HepG2 (cell line): ENCODE data around the gene RAD9A. TPM values are rescaled to one million over a fixed set of nuclear protein-coding genes. Genes with fewer than 3 reads are reported as not detected.
A peak's percentile ranks its signal among the peaks of the same experiment; 100 is the strongest.

Source experiments
- ATAC-seq: fragments of 200-7000 bp; cut with Tn5 transposase; 3 replicates; pipeline ENCODE4 v1.9.1; 2020; ENCODE audit warnings: mild to moderate bottlenecking, moderate library complexity
- BruUV-seq: library from RNA; stranded (reverse); fragments of 400-500 nt; replicated peaks from 2 replicates; lab custom pipeline; 2021; lab: Mats Ljungman, UMichigan
- CTCF ChIA-PET: fragments of 300-600 bp; formaldehyde crosslinking; extraction: SDS; loops from one replicate; lab custom pipeline; 2021; ENCODE audit warnings: low total read pairs, inconsistent platforms, low intra/inter-chr PET ratio; lab: Yijun Ruan, JAX
- POLR2A ChIA-PET: fragments of 350-600 bp; sonication (Branson Sonifier 250); formaldehyde crosslinking; loops from one replicate; lab custom pipeline; 2020; ENCODE audit warnings: antibody characterized with exemption, inconsistent platforms; lab: Yijun Ruan, JAX
- DNase-seq: peaks from one replicate; pipeline ENCODE4 v3.0.0-alpha.2; 2015; ENCODE audit warnings: low spot score
- FAIRE-seq: peaks from 3 replicates; lab custom pipeline; 2011; peaks lifted over from hg19 to GRCh38; lab: Jason Lieb, UNC
- H2AFZ ChIP-seq: one replicate; pipeline ENCODE4 v1.6.1; 2011; ENCODE audit warnings: low read length, inconsistent platforms
- H3K27ac ChIP-seq: fragments of 300-600 bp; 3 replicates; pipeline ENCODE4 v1.8.0; 2011; ENCODE audit warnings: mixed run types, mild to moderate bottlenecking, mixed read lengths, low read length, inconsistent platforms; ENCODE audit not compliant: insufficient read depth; ENCODE audit errors: extremely low read length
- H3K27me3 ChIP-seq, 2 experiments: fragments of 200-600 bp in 1 of 2; 2 replicates in 1 of 2; 3 replicates in 1 of 2; pipeline versions ENCODE4 v1.6.0 to v1.8.0; 2011; ENCODE audit warnings: low read length in 2 of 2, mild to moderate bottlenecking in 2 of 2, moderate library complexity in 2 of 2, inconsistent platforms in 1 of 2; ENCODE audit not compliant: insufficient read depth in 2 of 2, control insufficient read depth in 1 of 2
- H3K36me3 ChIP-seq, 2 experiments: fragments of 200-600 bp in 1 of 2; replicated peaks in 1 of 2; 2 replicates in 1 of 2; 3 replicates in 1 of 2; pipeline versions ENCODE4 v1.5.1 to v1.8.0; 2011; ENCODE audit warnings: low read length in 2 of 2, inconsistent platforms in 1 of 2; ENCODE audit not compliant: insufficient read depth in 2 of 2, control insufficient read depth in 1 of 2
- H3K4me1 ChIP-seq: 2 replicates; pipeline ENCODE4 v1.5.1; 2012; ENCODE audit warnings: low read length, inconsistent platforms; ENCODE audit not compliant: insufficient read depth
- H3K4me2 ChIP-seq: 2 replicates; pipeline ENCODE4 v1.6.0; 2011; ENCODE audit warnings: low read depth, low read length, inconsistent platforms
- H3K4me3 ChIP-seq, 3 experiments: fragments of 200-600 bp in 1 of 3; sonication (generic), shearing (Covaris generic) in 1 of 3; replicated peaks in 1 of 3; 2 replicates each; pipeline ENCODE4 v1.5.1; 2011 to 2016; ENCODE audit warnings: low read length in 3 of 3, inconsistent platforms in 2 of 3, low read depth in 2 of 3, mild to moderate bottlenecking in 2 of 3, control low read depth in 1 of 3, mixed read lengths in 1 of 3; ENCODE audit not compliant: insufficient read depth in 1 of 3
- H3K79me2 ChIP-seq: one replicate; pipeline ENCODE4 v1.6.1; 2011; ENCODE audit warnings: low read length, inconsistent platforms; ENCODE audit not compliant: insufficient read depth
- H3K9ac ChIP-seq: 2 replicates; pipeline ENCODE4 v1.6.0; 2011; ENCODE audit warnings: mild to moderate bottlenecking, low read depth, low read length, inconsistent platforms; ENCODE audit not compliant: insufficient read depth
- H3K9me3 ChIP-seq: 2 replicates; pipeline ENCODE4 v1.5.1; 2012; ENCODE audit warnings: mild to moderate bottlenecking, low read length
- H4K20me1 ChIP-seq: 2 replicates; pipeline ENCODE4 v1.6.0; 2011; ENCODE audit warnings: inconsistent platforms, mild to moderate bottlenecking, low read length, moderate library complexity; ENCODE audit not compliant: insufficient read depth
- ASH2L ChIP-seq: fragments of 300-600, 200-600 bp; sonication (generic); IDR thresholded peaks from 2 replicates; pipeline ENCODE4 v1.7.0; 2017; ENCODE audit warnings: low read depth, mild to moderate bottlenecking, moderate library complexity, mixed read lengths, low read length; ENCODE audit not compliant: insufficient read length
- CBX5 ChIP-seq: sonication (generic); formaldehyde crosslinking; IDR thresholded peaks from 2 replicates; pipeline ENCODE4 v1.4.0; 2020; ENCODE audit warnings: missing genetic modification reagents, borderline replicate concordance
- CENPX ChIP-seq: sonication (generic); formaldehyde crosslinking; IDR thresholded peaks from 2 replicates; pipeline ENCODE4 v1.9.0; 2021; ENCODE audit warnings: mild to moderate bottlenecking, missing genetic modification reagents, moderate library complexity
- EEA1 ChIP-seq: sonication (generic); formaldehyde crosslinking; IDR thresholded peaks from 2 replicates; pipeline ENCODE4 v1.5.1; 2020; ENCODE audit warnings: mild to moderate bottlenecking, missing genetic modification reagents, borderline replicate concordance
- GLI4 ChIP-seq: sonication (generic); formaldehyde crosslinking; IDR thresholded peaks from 2 replicates; pipeline ENCODE4 v1.5.1; 2020; ENCODE audit warnings: missing genetic modification reagents, mild to moderate bottlenecking, moderate library complexity, borderline replicate concordance
- MAX ChIP-seq: IDR thresholded peaks from 2 replicates; pipeline ENCODE4 v1.6.1; 2012; ENCODE audit warnings: inconsistent platforms
- MNT ChIP-seq: fragments of 450-650 bp; IDR thresholded peaks from 2 replicates; pipeline ENCODE4 v1.6.1; 2016
- MYC ChIP-seq: sonication (generic); formaldehyde crosslinking; IDR thresholded peaks from 2 replicates; pipeline ENCODE4 v1.9.0; 2021; ENCODE audit warnings: missing genetic modification reagents, borderline replicate concordance
- SAP130 ChIP-seq: IDR thresholded peaks from 2 replicates; pipeline ENCODE4 v1.6.1; 2016; ENCODE audit warnings: low read depth
- ZFP62 ChIP-seq: sonication (generic); formaldehyde crosslinking; IDR thresholded peaks from 2 replicates; pipeline ENCODE4 v1.4.0; 2020; ENCODE audit warnings: missing genetic modification reagents
- ZNF235 ChIP-seq: sonication (generic); formaldehyde crosslinking; IDR thresholded peaks from 2 replicates; pipeline ENCODE4 v1.8.1; 2023; ENCODE audit warnings: mild to moderate bottlenecking, missing genetic modification reagents, borderline replicate concordance
- ZNF468 ChIP-seq: sonication (generic); formaldehyde crosslinking; IDR thresholded peaks from 2 replicates; pipeline ENCODE4 v1.8.0; 2022; ENCODE audit warnings: mild to moderate bottlenecking, moderate library complexity, missing genetic modification reagents
- ZNF552 ChIP-seq: sonication (generic); formaldehyde crosslinking; IDR thresholded peaks from 2 replicates; pipeline ENCODE4 v1.9.0; 2022; ENCODE audit warnings: missing genetic modification reagents, mild to moderate bottlenecking, borderline replicate concordance
- ZNF609 ChIP-seq: sonication (generic); formaldehyde crosslinking; IDR thresholded peaks from 2 replicates; pipeline ENCODE4 v1.4.0; 2020; ENCODE audit warnings: mild to moderate bottlenecking, missing genetic modification reagents, borderline replicate concordance
- WGBS: methylation state at CpG from one replicate; pipeline ENCODE4 v1.1.6; 2017; ENCODE audit warnings: low lambda C conversion rate; 5-methylcytosine and 5-hydroxymethylcytosine counted together
- in situ Hi-C: cut with HindIII; loops from 2 replicates; pipeline ENCODE4 v1.10.0; 2017; ENCODE audit warnings: low pct_unique_long_range_greater_than_20kb; ENCODE audit not compliant: extremely low pct_ligation_motif_present
- intact Hi-C: fragments of 100-400 bp; cut with micrococcal nuclease; formaldehyde crosslinking; loops from one replicate; pipeline ENCODE4 v1.10.0; 2022; ENCODE audit not compliant: unreplicated experiment
- polyA plus RNA-seq, 8 experiments: library from polyadenylated mRNA; depleted of rRNA in 3 of 8; stranded (reverse) in 7 of 8; unstranded in 1 of 8; fragments of >200 nt; fragmentation: Illumina TruSeq in 4 of 8; extraction: Trizol in 4 of 8; gene quantifications; 2 replicates each; pipeline versions ENCODE4 v1.2.1 to v1.2.3, GENCODE V29; 2011 to 2016; ENCODE audit warnings: low read depth in 4 of 8, missing spikeins in 1 of 8, mixed read lengths in 1 of 8; ENCODE audit not compliant: insufficient read depth in 1 of 8
- total RNA-seq, 5 experiments: library from RNA; depleted of rRNA; stranded (reverse); fragments of >200 nt; fragmentation: Illumina TruSeq; extraction: Trizol; gene quantifications; 2 replicates each; pipeline ENCODE4 v1.2.3, GENCODE V29; 2016; ENCODE audit warnings: low read depth in 1 of 5

RAD9A gene
- total and polyA plus RNA-seq, 2 of the 13 experiments (the other 11 are each of a cell fraction or from before 2014, with no cell fraction given): 10.1 to 15.7 TPM

GRCh38 chr11:67372321-67372992 is 19.3 kb upstream of the RAD9A start:
- H3K4me1 ChIP-seq: peaks cover 26% of the 10 kb centered on the region
- H3K27me3 ChIP-seq: peaks cover 3 to 8% of the 10 kb centered on the region in 2 experiments; a peak in 3 of 5 replicates
- ATAC-seq: peak; percentile 21
- peak overlapping the region; percentile 92 for H3K4me2 ChIP-seq
- H2AFZ ChIP-seq: no peak overlapping the region
- intact Hi-C loops: no loop called here
- no peak for DNase-seq
- no peaks in the 10 kb centered on the region for H4K20me1 ChIP-seq
- FAIRE-seq: no peak
- H3K9me3 ChIP-seq: no peaks in the 10 kb centered on the region
- H3K79me2 ChIP-seq: no peaks in the 10 kb centered on the region
- WGBS: no CpG with 5 or more reads among the region's 78 CpGs
- ChIA-PET CTCF (no interaction called here), POLR2A (interaction anchor here (1.9 to 18.5 kb wide), 3 partner anchors 10 to 29 kb away, joined by 10 to 365 read pairs (median 12); partner anchors contain the start of genes POLD4 and PPP1CA)
- in situ Hi-C loops: no loop called here
- no peaks in the 10 kb centered on the region for H3K36me3 ChIP-seq
- BruUV-seq: no TSS peak
- peak overlapping the region; percentile 60 for H3K9ac ChIP-seq
- H3K4me3 ChIP-seq: peak overlapping the region; percentile 69 to 75 (median 75); a peak in 5 of 6 replicates
- no peak overlapping the region for H3K27ac ChIP-seq
- TF ChIP-seq CENPX (no peak), ZNF235 (CRISPR knock-in tag) (no peak), CBX5 (CRISPR knock-in tag) (no peak), ZNF468 (CRISPR knock-in tag) (no peak), MYC (CRISPR knock-in tag) (0 out of 2 replicates have a peak, but pooled peaks have one; percentile 5), EEA1 (no peak), ZNF552 (CRISPR knock-in tag) (no peak), MNT (no peak), SAP130 (CRISPR knock-in tag) (no peak), GLI4 (CRISPR knock-in tag) (no peak), ASH2L (no peak), MAX (0 out of 2 replicates have a peak, but pooled peaks have one; percentile 23), ZNF609 (CRISPR knock-in tag) (no peak), ZFP62 (no peak)
